GM19455 (cell line): ENCODE data around the gene ZC3HAV1L.
A peak's percentile ranks its signal among the peaks of the same experiment; 100 is the strongest.
"Not testable (repeated sequence)": the region's sequence is repeated elsewhere in the genome, so short reads cannot be mapped to it uniquely, and the experiment has no call there.

Experiments used
- ATAC-seq: cut with Tn5 transposase; IDR thresholded peaks from one replicate; pipeline ENCODE4 v1.9.1; 2021; ENCODE audit not compliant: unreplicated experiment

The ZC3HAV1L gene

GRCh38 chr7:139054656-139055055 lies 18.8 kb upstream of the ZC3HAV1L start:
- not testable (repeated sequence) for ATAC-seq

- no peak for ATAC-seq
Measured at GRCh38 chr7:139054101-139054500, 18.3 kb upstream of the ZC3HAV1L start.

- ATAC-seq = no peak
Measured at GRCh38 chr7:139051655-139052054, 15.8 kb upstream of the ZC3HAV1L start.

GRCh38 chr7:139049936-139050335 lies 14.1 kb upstream of the ZC3HAV1L start:
- ATAC-seq = no peak

GRCh38 chr7:139049111-139049510 lies 13.3 kb upstream of the ZC3HAV1L start:
- no peak for ATAC-seq

GRCh38 chr7:139047970-139048369 lies 12.1 kb upstream of the ZC3HAV1L start:
- ATAC-seq = no peak

GRCh38 chr7:139046143-139046542 lies 10.3 kb upstream of the ZC3HAV1L start:
- no peak for ATAC-seq

- ATAC-seq = no peak
Measured at GRCh38 chr7:139044813-139045794, 9.3 kb upstream of the ZC3HAV1L start.

GRCh38 chr7:139043823-139044812 lies 8.3 kb upstream of the ZC3HAV1L start:
- ATAC-seq = no peak

- no peak for ATAC-seq
Measured at GRCh38 chr7:139041378-139042085, 5.7 kb upstream of the ZC3HAV1L start.

GRCh38 chr7:139038691-139039090 lies 2.8 kb upstream of the ZC3HAV1L start:
- no peak for ATAC-seq

GRCh38 chr7:139036901-139037300 lies 1.1 kb upstream of the ZC3HAV1L start:
- no peak for ATAC-seq

GRCh38 chr7:139034855-139035585 lies 822 bp downstream of the ZC3HAV1L start:
- peak; percentile 53 for ATAC-seq

GRCh38 chr7:139034336-139034735 lies 1.5 kb downstream of the ZC3HAV1L start:
- ATAC-seq = no peak

- ATAC-seq = no peak
Measured at GRCh38 chr7:139033346-139034114, 2.3 kb downstream of the ZC3HAV1L start.

GRCh38 chr7:139032473-139032872 lies 3.4 kb downstream of the ZC3HAV1L start:
- no peak for ATAC-seq

GRCh38 chr7:139029353-139029752 lies 6.5 kb downstream of the ZC3HAV1L start:
- no peak for ATAC-seq

GRCh38 chr7:139026551-139026950 lies 9.3 kb downstream of the ZC3HAV1L start:
- ATAC-seq = no peak

- ATAC-seq = not testable (repeated sequence)
Measured at GRCh38 chr7:139025861-139026260, 10.0 kb downstream of the ZC3HAV1L start.
